Thyroid gland (tissue), 4 donors: ENCODE results near the gene PPM1L.

Experiments used
- POLR2A ChIP-seq, 2 donors: fragments of 450-650 bp; IDR thresholded peaks; one replicate each; pipeline ENCODE4 v1.6.1; 2017; ENCODE audit warnings: antibody characterized with exemption in 2 of 2, mild to moderate bottlenecking in 2 of 2, moderate library complexity in 1 of 2
- TF ChIP-seq, protein P1 (sequence below), 6 experiments: fragments of 200-600 bp in 3 of 6; fragments of 450-650 bp in 3 of 6; sonication (generic) in 3 of 6; IDR thresholded peaks; one replicate each; pipeline ENCODE4 v1.5.1; 2016 to 2019; ENCODE audit warnings: antibody characterized with exemption in 6 of 6, mild to moderate bottlenecking in 2 of 6, inconsistent platforms in 1 of 6, moderate library complexity in 1 of 6

DNA sequence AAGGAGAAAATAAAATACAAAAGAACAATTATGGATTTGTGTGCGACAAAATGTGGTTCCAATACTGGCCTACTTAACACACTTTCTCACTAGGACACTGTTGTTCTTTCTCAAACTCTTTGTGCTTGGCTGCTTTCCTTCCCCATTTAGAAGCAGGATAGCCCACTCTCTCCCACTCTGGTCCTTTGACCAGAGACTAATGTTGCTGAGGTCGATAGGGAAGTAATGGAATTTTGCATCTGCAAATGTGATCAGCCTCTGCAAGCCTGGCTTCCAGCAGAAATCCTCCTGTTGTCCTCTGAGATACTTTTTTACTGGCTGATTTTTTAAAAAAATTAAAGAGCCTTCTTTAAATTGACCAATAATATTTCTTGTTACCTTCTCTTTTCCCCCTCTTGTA, 71.0 kb downstream of the PPM1L start:
- TF ChIP-seq, protein P1, sequence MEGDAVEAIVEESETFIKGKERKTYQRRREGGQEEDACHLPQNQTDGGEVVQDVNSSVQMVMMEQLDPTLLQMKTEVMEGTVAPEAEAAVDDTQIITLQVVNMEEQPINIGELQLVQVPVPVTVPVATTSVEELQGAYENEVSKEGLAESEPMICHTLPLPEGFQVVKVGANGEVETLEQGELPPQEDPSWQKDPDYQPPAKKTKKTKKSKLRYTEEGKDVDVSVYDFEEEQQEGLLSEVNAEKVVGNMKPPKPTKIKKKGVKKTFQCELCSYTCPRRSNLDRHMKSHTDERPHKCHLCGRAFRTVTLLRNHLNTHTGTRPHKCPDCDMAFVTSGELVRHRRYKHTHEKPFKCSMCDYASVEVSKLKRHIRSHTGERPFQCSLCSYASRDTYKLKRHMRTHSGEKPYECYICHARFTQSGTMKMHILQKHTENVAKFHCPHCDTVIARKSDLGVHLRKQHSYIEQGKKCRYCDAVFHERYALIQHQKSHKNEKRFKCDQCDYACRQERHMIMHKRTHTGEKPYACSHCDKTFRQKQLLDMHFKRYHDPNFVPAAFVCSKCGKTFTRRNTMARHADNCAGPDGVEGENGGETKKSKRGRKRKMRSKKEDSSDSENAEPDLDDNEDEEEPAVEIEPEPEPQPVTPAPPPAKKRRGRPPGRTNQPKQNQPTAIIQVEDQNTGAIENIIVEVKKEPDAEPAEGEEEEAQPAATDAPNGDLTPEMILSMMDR (IDR thresholded peaks at IDR 0.05) = no peak
- no peak for TF ChIP-seq POLR2A (IDR thresholded peaks at IDR 0.05)
